Measurements from ENCODE around the gene RMC1. TPM values are rescaled to one million over a fixed set of nuclear protein-coding genes. Genes with fewer than 3 reads are reported as not detected.

The RMC1 gene
- total RNA-seq, 1 experiment from 2014 or later = 32.6 TPM

Other genes starting within 250 kb of the RMC1 start
- 25.6 and 34.9 TPM in 2 replicates for gene RIOK3, start 50.2 kb upstream of the RMC1 start, total RNA-seq (2014; rRNA removed; shearing (Covaris generic))
- gene NPC1, start 83.0 kb downstream of the RMC1 start, total RNA-seq (2014; rRNA removed; shearing (Covaris generic)) = 32.8 and 34.9 TPM in 2 replicates
- gene ANKRD29, start 159.4 kb downstream of the RMC1 start, total RNA-seq (2014; rRNA removed; shearing (Covaris generic)) = 8.4 and 8.9 TPM in 2 replicates
- gene LAMA3, start 185.9 kb downstream of the RMC1 start, total RNA-seq (2014; rRNA removed; shearing (Covaris generic)) = 1.6 and 2.8 TPM in 2 replicates

All from H4 (cell line).